ENCODE data around the gene ZNF638. TPM values are rescaled to one million over a fixed set of nuclear protein-coding genes. Genes with fewer than 3 reads are reported as not detected.

ZNF638 gene
- total RNA-seq, 1 donor from 2014 or later, result 52.0 TPM

- no peak for ATAC-seq
Measured at GRCh38 chr2:71473346-71474031, 141.9 kb downstream of the ZNF638 start.

DNA sequence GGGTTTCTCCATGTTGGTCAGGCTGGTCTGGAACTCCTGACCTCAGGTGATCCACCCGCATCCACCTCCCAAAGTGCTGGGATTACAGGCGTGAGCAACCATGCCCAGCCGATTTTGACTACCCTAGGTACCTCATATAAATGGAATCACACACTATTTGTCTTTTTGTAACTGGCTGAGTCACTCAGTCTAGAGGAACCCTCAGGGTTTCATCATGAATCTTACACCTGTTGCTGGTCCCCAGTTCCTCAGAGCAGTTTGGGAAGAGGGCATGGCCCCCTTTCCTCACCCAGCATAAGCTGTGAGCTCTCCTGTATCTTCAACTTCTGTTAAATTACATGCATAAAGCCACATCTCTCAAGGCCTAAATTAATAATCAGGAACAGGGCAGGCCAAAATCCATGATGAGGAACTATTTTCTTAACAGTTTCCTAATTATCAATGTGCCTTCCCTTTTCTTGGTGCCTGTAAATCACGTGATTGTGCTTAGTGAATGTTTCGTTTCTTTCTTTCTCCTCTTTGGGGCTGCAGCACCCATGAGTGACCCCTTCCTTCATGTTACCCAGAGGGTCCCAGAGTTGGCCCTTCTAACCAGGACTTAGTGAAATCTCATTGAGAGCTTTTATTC, 142.6 kb downstream of the ZNF638 start:
- no peak for ATAC-seq

- ATAC-seq, result peak; percentile 13
Measured at GRCh38 chr2:71474744-71475397, 143.3 kb downstream of the ZNF638 start.

DNA sequence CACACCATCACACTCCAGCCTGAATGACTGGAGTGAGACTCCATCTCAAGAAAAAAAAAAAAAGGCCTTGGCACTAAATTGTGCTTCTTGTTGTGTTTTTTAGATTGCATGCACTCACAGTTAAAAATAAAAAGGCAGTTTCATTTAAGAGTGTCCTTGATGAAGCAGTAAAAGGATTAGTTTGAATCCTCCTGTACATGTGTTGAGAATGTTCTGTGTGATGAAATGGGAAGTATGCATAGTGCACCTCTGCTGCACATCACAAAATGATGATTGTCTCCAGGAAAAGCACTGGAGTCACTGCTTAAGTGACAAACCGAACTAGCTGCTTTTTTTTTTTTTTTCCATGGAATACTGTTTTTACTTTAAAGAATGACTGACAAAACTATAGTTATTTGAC, 144.9 kb downstream of the ZNF638 start:
- no peak for ATAC-seq

GRCh38 chr2:71477231-71477691, 145.7 kb downstream of the ZNF638 start:
- no peak for ATAC-seq

GRCh38 chr2:71478806-71479205, 147.2 kb downstream of the ZNF638 start:
- ATAC-seq, result no peak

GRCh38 chr2:71479261-71479660, 147.7 kb downstream of the ZNF638 start:
- no peak for ATAC-seq

DNA sequence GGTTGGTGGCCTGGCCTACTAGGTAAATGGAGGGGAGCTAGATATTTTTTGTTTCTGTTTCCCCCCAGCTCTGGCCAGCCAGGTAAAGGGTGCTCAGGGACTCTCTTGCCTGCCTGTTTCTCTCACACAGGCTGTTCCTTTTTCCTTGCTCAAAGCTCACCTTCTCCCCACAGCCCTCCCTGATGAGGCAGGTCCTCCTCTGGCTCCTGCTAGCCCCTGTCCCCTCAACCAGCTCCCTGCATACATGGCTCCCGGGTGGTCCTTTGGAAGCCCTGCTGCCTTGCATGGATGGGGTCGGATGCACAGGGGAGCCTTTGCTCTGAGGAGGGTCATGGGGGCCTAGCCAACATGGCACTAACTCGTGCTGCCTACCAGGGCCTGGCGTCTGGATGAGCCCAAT, 149.5 kb downstream of the ZNF638 start:
- ATAC-seq, result no peak

DNA sequence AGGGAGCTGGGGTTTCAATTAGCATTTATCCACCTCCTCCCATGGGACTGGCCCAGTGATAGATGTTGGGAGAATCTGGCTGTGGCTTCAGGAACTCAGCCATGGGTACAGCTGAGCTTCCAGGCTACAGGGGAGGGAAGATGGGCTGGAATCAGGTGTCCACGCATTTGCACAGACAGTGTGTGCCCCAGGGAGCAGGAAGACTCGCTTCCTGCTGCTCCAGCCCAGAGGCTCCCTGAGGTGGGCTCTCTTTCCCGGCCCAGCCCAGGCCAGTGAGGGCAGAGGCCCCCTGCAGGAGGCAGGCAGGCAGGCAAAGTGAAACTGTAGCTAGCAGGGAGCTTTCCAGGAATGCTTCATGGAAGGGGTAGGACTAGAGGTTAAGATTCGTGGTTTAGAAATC, 150.5 kb downstream of the ZNF638 start:
- no peak for ATAC-seq

DNA sequence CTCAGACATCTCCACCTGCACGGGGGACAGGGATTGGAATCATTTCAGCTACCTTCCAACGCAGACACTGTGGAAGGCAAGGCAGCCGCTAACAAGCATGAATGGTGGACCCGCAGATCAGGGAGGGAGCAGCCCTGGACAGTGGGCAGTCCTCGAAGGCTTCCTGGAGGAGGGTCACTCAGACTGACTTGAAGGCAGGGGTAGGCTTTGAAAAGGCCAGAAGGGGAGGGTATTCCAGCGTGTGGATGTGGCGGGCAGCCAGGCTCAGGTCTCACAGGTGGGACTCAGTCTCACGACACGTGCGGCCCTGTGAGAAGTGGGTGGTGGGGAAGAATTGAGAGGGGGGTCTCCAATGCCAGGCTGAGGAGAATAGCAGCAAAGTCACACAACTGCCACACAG, 151.7 kb downstream of the ZNF638 start:
- ATAC-seq, result no peak

- ATAC-seq, result no peak
Measured at GRCh38 chr2:71484354-71484753, 152.8 kb downstream of the ZNF638 start.

Other genes with a start within 250 kb of the ZNF638 start
- 33.8 TPM for gene MCEE, start 201.6 kb upstream of the ZNF638 start, total RNA-seq
- gene MPHOSPH10, start 201.1 kb upstream of the ZNF638 start, total RNA-seq, result 31.4 TPM
- gene PAIP2B, start 104.7 kb upstream of the ZNF638 start, total RNA-seq, result 9.8 TPM
- 3.4 TPM for gene DYSF, start 121.8 kb downstream of the ZNF638 start, total RNA-seq